HCT116 (cell line): ENCODE results near the gene CAPZA2. TPM values are rescaled to one million over a fixed set of nuclear protein-coding genes. Genes with fewer than 3 reads are reported as not detected.

Experiments used
- ATAC-seq: fragments of 200-7000 bp; cut with Tn5 transposase; 2 replicates; pipeline ENCODE4 v1.9.1; 2020; ENCODE audit warnings: mild to moderate bottlenecking, moderate library complexity
- BruUV-seq: library from RNA; stranded (reverse); fragments of 400-500 nt; replicated peaks from 2 replicates; lab custom pipeline; 2021; lab: Mats Ljungman, UMichigan
- CTCF ChIA-PET: fragments of 300-600 bp; sonication (Branson Sonifier 250); formaldehyde crosslinking; loops from one replicate; lab custom pipeline; 2021; ENCODE audit warnings: antibody characterized with exemption; lab: Charles Lee
- POLR2A ChIA-PET: fragments of 300-600, 350-600 bp; sonication (Branson Sonifier 250); formaldehyde crosslinking; loops from one replicate; lab custom pipeline; 2021; ENCODE audit warnings: antibody characterized with exemption; lab: Charles Lee
- RAD21 ChIA-PET, 2 experiments: fragments of 300-600 bp; sonication (Branson Sonifier 250); formaldehyde crosslinking; loops; one replicate each; lab custom pipeline; 2023; ENCODE audit warnings: low total read pairs in 2 of 2; ENCODE audit not compliant: uncharacterized antibody in 2 of 2, unreplicated experiment in 2 of 2, low non-redundant PET in 1 of 2; lab: Charles Lee
- DNase-seq: peaks from one replicate; pipeline ENCODE4 v3.0.0-alpha.2; 2010; ENCODE audit warnings: low read depth, low spot score
- H2AFZ ChIP-seq: fragments of 200-600 bp; shearing (Covaris generic), sonication (generic); 2 replicates; pipeline ENCODE4 v1.6.1; 2017; ENCODE audit warnings: low read depth, mixed run types, mixed read lengths, antibody characterized with exemption, low read length; ENCODE audit not compliant: poor library complexity, severe bottlenecking
- H3K27ac ChIP-seq: 2 replicates; pipeline ENCODE4 v1.5.1; 2012; ENCODE audit warnings: low read depth, low read length
- H3K27me3 ChIP-seq: fragments of 200-600 bp; sonication (generic); 2 replicates; pipeline ENCODE4 v1.6.1; 2016; ENCODE audit warnings: mixed run types, low read length, mixed read lengths; ENCODE audit not compliant: insufficient read depth
- H3K36me3 ChIP-seq, 2 experiments: fragments of 200-500 bp in 1 of 2; fragments of 200-600 bp in 1 of 2; sonication (Bioruptor generic) in 1 of 2; sonication (generic) in 1 of 2; 2 replicates each; pipeline versions ENCODE4 v1.5.1 to v1.6.1; 2014 to 2016; ENCODE audit warnings: low read length in 2 of 2, inconsistent platforms in 1 of 2, mixed read lengths in 1 of 2, mixed run types in 1 of 2; ENCODE audit not compliant: insufficient read depth in 2 of 2, control insufficient read depth in 1 of 2
- H3K4me1 ChIP-seq, 2 experiments: fragments of 200-600 bp in 1 of 2; sonication (generic) in 1 of 2; 2 replicates each; pipeline versions ENCODE4 v1.5.1 to v1.6.1; 2012 to 2017; ENCODE audit warnings: low read length in 2 of 2, inconsistent platforms in 1 of 2, mild to moderate bottlenecking in 1 of 2, mixed read lengths in 1 of 2, mixed run types in 1 of 2, moderate library complexity in 1 of 2; ENCODE audit not compliant: insufficient read depth in 2 of 2, control insufficient read depth in 1 of 2
- H3K4me2 ChIP-seq: fragments of 200-600 bp; sonication (generic); 2 replicates; pipeline ENCODE4 v1.6.1; 2017; ENCODE audit warnings: mixed run types, low read length, mixed read lengths
- H3K4me3 ChIP-seq, 2 experiments: fragments of 200-600 bp in 1 of 2; sonication (generic) in 1 of 2; replicated peaks in 1 of 2; 2 replicates each; pipeline ENCODE4 v1.5.1; 2011 to 2016; ENCODE audit warnings: low read length in 2 of 2, control low read depth in 1 of 2, low read depth in 1 of 2, mild to moderate bottlenecking in 1 of 2, mixed read lengths in 1 of 2, mixed run types in 1 of 2
- H3K79me2 ChIP-seq: fragments of 200-600 bp; sonication (generic); 2 replicates; pipeline ENCODE4 v1.6.1; 2017; ENCODE audit warnings: mild to moderate bottlenecking, mixed run types, low read length, moderate library complexity, mixed read lengths; ENCODE audit not compliant: insufficient read depth
- H3K9ac ChIP-seq: fragments of 200-600 bp; sonication (generic); 2 replicates; pipeline ENCODE4 v1.6.1; 2016; ENCODE audit warnings: low read length, mixed read lengths
- H3K9me2 ChIP-seq: fragments of 200-600 bp; sonication (generic), shearing (Covaris generic); 2 replicates; pipeline ENCODE4 v1.6.1; 2017; ENCODE audit warnings: mixed run types, mild to moderate bottlenecking, moderate library complexity; ENCODE audit not compliant: insufficient read depth
- H3K9me3 ChIP-seq, 2 experiments: fragments of 200-500 bp in 1 of 2; fragments of 200-600 bp in 1 of 2; sonication (Bioruptor generic) in 1 of 2; sonication (generic) in 1 of 2; 2 replicates each; pipeline ENCODE4 v1.6.1; 2014 to 2017; ENCODE audit warnings: low read length in 2 of 2, mixed read lengths in 2 of 2, inconsistent platforms in 1 of 2, low read depth in 1 of 2, mild to moderate bottlenecking in 1 of 2, mixed run types in 1 of 2, moderate library complexity in 1 of 2; ENCODE audit not compliant: control insufficient read depth in 1 of 2, insufficient read depth in 1 of 2
- H4K20me1 ChIP-seq: fragments of 200-600 bp; sonication (generic), shearing (Covaris generic); 2 replicates; pipeline ENCODE4 v1.6.1; 2017; ENCODE audit warnings: mixed run types, mild to moderate bottlenecking, moderate library complexity; ENCODE audit not compliant: insufficient read depth
- CEBPB ChIP-seq: IDR thresholded peaks from 2 replicates; pipeline ENCODE4 v1.6.1; 2012; ENCODE audit warnings: low read depth
- POLR2A ChIP-seq: IDR thresholded peaks from 2 replicates; pipeline ENCODE4 v1.7.0; 2011; ENCODE audit warnings: borderline replicate concordance; ENCODE audit not compliant: insufficient read depth, insufficient read length; ENCODE audit errors: extremely low read depth
- intact Hi-C: fragments of 100-400 bp; cut with micrococcal nuclease; formaldehyde crosslinking; loops from 2 replicates; pipeline ENCODE4 v1.10.0; 2022
- total RNA-seq: library from RNA; stranded (reverse); gene quantifications from one replicate; pipeline ENCODE4 v1.2.1, GENCODE V29; 2021; ENCODE audit not compliant: unreplicated experiment
- TF ChIP-seq, protein P1 (sequence below): IDR thresholded peaks from 2 replicates; pipeline ENCODE4 v1.6.1; 2012; ENCODE audit warnings: low read depth
- TF ChIP-seq, protein P2 (sequence below): IDR thresholded peaks from 2 replicates; pipeline ENCODE4 v1.6.1; 2012
- TF ChIP-seq, protein P3 (sequence below): IDR thresholded peaks from 2 replicates; pipeline ENCODE4 v1.6.1; 2012
- TF ChIP-seq, protein P4 (sequence below): IDR thresholded peaks from 2 replicates; pipeline ENCODE4 v1.6.1; 2011; ENCODE audit warnings: mild to moderate bottlenecking, low read length, moderate library complexity; ENCODE audit not compliant: insufficient replicate concordance; ENCODE audit errors: extremely low read depth

CAPZA2 gene
- total RNA-seq, 1 experiment from 2014 or later, result 135 TPM

DNA sequence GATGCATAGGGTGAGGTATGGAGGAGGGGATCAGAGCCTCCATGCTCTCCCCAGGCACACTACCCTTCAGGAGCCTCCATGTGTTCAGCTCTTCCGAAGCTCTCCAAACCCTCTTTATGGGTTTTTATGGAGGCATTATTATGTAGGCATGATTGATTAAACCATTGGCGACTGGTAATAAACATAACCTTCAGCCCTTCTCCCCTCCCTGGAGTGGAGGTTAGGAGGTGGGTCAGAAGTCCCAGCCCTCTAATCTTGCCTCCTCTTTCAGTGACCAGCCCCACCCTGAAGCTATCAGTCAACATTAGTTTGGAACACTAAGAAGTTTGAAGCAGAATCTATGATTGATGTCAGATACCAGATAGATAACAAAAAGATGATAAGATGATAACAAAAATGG is 23.3 kb downstream of the CAPZA2 start:
- H2AFZ ChIP-seq, result no peak overlapping the region
- no peak overlapping the region for H3K4me3 ChIP-seq
- POLR2A ChIA-PET, result no interaction called here
- TF ChIP-seq, protein P1, sequence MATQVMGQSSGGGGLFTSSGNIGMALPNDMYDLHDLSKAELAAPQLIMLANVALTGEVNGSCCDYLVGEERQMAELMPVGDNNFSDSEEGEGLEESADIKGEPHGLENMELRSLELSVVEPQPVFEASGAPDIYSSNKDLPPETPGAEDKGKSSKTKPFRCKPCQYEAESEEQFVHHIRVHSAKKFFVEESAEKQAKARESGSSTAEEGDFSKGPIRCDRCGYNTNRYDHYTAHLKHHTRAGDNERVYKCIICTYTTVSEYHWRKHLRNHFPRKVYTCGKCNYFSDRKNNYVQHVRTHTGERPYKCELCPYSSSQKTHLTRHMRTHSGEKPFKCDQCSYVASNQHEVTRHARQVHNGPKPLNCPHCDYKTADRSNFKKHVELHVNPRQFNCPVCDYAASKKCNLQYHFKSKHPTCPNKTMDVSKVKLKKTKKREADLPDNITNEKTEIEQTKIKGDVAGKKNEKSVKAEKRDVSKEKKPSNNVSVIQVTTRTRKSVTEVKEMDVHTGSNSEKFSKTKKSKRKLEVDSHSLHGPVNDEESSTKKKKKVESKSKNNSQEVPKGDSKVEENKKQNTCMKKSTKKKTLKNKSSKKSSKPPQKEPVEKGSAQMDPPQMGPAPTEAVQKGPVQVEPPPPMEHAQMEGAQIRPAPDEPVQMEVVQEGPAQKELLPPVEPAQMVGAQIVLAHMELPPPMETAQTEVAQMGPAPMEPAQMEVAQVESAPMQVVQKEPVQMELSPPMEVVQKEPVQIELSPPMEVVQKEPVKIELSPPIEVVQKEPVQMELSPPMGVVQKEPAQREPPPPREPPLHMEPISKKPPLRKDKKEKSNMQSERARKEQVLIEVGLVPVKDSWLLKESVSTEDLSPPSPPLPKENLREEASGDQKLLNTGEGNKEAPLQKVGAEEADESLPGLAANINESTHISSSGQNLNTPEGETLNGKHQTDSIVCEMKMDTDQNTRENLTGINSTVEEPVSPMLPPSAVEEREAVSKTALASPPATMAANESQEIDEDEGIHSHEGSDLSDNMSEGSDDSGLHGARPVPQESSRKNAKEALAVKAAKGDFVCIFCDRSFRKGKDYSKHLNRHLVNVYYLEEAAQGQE, result no peak
- TF ChIP-seq, protein P2, sequence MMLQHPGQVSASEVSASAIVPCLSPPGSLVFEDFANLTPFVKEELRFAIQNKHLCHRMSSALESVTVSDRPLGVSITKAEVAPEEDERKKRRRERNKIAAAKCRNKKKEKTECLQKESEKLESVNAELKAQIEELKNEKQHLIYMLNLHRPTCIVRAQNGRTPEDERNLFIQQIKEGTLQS, result no peak
- no peak for TF ChIP-seq POLR2A
- TF ChIP-seq, protein P3, sequence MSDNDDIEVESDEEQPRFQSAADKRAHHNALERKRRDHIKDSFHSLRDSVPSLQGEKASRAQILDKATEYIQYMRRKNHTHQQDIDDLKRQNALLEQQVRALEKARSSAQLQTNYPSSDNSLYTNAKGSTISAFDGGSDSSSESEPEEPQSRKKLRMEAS, result no peak
- TF ChIP-seq CEBPB, result no peak
- TF ChIP-seq, protein P4, sequence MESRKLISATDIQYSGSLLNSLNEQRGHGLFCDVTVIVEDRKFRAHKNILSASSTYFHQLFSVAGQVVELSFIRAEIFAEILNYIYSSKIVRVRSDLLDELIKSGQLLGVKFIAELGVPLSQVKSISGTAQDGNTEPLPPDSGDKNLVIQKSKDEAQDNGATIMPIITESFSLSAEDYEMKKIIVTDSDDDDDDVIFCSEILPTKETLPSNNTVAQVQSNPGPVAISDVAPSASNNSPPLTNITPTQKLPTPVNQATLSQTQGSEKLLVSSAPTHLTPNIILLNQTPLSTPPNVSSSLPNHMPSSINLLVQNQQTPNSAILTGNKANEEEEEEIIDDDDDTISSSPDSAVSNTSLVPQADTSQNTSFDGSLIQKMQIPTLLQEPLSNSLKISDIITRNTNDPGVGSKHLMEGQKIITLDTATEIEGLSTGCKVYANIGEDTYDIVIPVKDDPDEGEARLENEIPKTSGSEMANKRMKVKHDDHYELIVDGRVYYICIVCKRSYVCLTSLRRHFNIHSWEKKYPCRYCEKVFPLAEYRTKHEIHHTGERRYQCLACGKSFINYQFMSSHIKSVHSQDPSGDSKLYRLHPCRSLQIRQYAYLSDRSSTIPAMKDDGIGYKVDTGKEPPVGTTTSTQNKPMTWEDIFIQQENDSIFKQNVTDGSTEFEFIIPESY, result no peak
- H3K9ac ChIP-seq, result no peak overlapping the region
- H3K4me2 ChIP-seq, result no peak overlapping the region
- no peak for ATAC-seq
- no peaks in the 10 kb centered on the region for H3K9me2 ChIP-seq
- RAD21 ChIA-PET, result no interaction called here
- no peaks in the 10 kb centered on the region for H3K9me3 ChIP-seq
- H3K27ac ChIP-seq, result no peak overlapping the region
- no TSS peak for BruUV-seq
- H3K79me2 ChIP-seq, result peaks cover 92% of the 10 kb centered on the region
- no peaks in the 10 kb centered on the region for H3K27me3 ChIP-seq
- H3K4me1 ChIP-seq, result no peaks in the 10 kb centered on the region
- peaks cover 7% of the 10 kb centered on the region; the same call in 1 of the 2 replicates for H4K20me1 ChIP-seq
- H3K36me3 ChIP-seq, result 0 out of 4 replicates have a peak, but pooled peaks cover 4% of the 10 kb centered on the region in 2 experiments
- intact Hi-C loops, result no loop called here
- CTCF ChIA-PET, result no interaction called here
- no peak for DNase-seq
